SK-N-MC (cell line): ENCODE measurements around the gene TSPAN13.

Source experiments
- EZH2 ChIP-seq: fragments of 200-600 bp; sonication (generic); IDR thresholded peaks from one replicate; pipeline ENCODE4 v1.6.1; 2017; ENCODE audit warnings: antibody characterized with exemption
- FOXP2 ChIP-seq: optimal IDR thresholded peaks from 2 replicates; pipeline ENCODE3; 2011; ENCODE audit warnings: mild to moderate bottlenecking, moderate library complexity; ENCODE audit not compliant: insufficient read depth; ENCODE audit errors: extremely low read length, control extremely low read depth

GRCh38 chr7:16779051-16779450, 25.5 kb downstream of the TSPAN13 start:
- no peak for TF ChIP-seq FOXP2
- TF ChIP-seq EZH2: no peak
